BLaER1 treated with 17β-estradiol and CSF1 and Interleukin-3, amounts not matched to agents 10 nM and 100 nM (cell line): ENCODE data around the gene CDC7.
A peak's percentile ranks its signal among the peaks of the same experiment; 100 is the strongest.
"Not testable (repeated sequence)": the region's sequence is repeated elsewhere in the genome, so short reads cannot be mapped to it uniquely, and the experiment has no call there.

Experiments used
- H3K27ac ChIP-seq, 11 experiments: shearing (Covaris generic); formaldehyde crosslinking; 2 replicates each; pipeline ENCODE4 v1.8.1; 2022
- H3K27me3 ChIP-seq, 11 experiments: shearing (Covaris generic); formaldehyde crosslinking; 2 replicates each; pipeline ENCODE4 v1.8.1; 2022
- H3K36me3 ChIP-seq, 11 experiments: shearing (Covaris generic); formaldehyde crosslinking; 2 replicates each; pipeline ENCODE4 v1.8.1; 2022
- H3K4me1 ChIP-seq, 10 experiments: shearing (Covaris generic); formaldehyde crosslinking; 2 replicates each; pipeline ENCODE4 v1.8.1; 2022
- H3K4me2 ChIP-seq, 11 experiments: shearing (Covaris generic); formaldehyde crosslinking; 2 replicates each; pipeline ENCODE4 v1.8.1; 2022
- H3K4me3 ChIP-seq, 10 experiments: shearing (Covaris generic); formaldehyde crosslinking; 2 replicates each; pipeline ENCODE4 v1.8.1; 2022
- H3K9ac ChIP-seq, 11 experiments: shearing (Covaris generic); formaldehyde crosslinking; 2 replicates each; pipeline ENCODE4 v1.8.1; 2022
- H3K9me3 ChIP-seq, 11 experiments: shearing (Covaris generic); formaldehyde crosslinking; replicated peaks in 1 of 11; 2 replicates each; pipeline ENCODE4 v1.8.1; 2022
- H4K20me1 ChIP-seq, 11 experiments: shearing (Covaris generic); formaldehyde crosslinking; 2 replicates each; pipeline ENCODE4 v1.8.1; 2022
- Cebpa-rat ChIP-seq, 11 experiments: shearing (Covaris generic); IDR thresholded peaks; 2 replicates each; pipeline ENCODE4 v1.8.1; 2022

CDC7 gene

GRCh38 chr1:91500756-91501522, at the start of gene CDC7:
Gene CDC7, plus strand, starts transcription at chr1:91500851. Its CDS starts 866 bp downstream, at chr1:91501717.
- Histone ChIP-seq H4K20me1 (peaks cover 0 to 5% (median 0%) of the 10 kb centered on the region in 11 experiments; a peak in 2 of 22 replicates), H3K4me3 (peak within 1 kb of the TSS; percentile 67 to 86 (median 76)), H3K27ac (peak within 1 kb of the TSS; percentile 48 to 97 (median 92); a peak in 21 of 22 replicates), H3K27me3 (no peaks in the 10 kb centered on the region), H3K9ac (peak within 1 kb of the TSS; percentile 71 to 97 (median 91)), H3K4me2 (peak within 1 kb of the TSS; percentile 77 to 89 (median 82)), H3K4me1 (peaks cover 34 to 52% (median 47%) of the 10 kb centered on the region in 10 experiments), H3K36me3 (peaks cover 0 to 18% (median 2%) of the 10 kb centered on the region in 11 experiments; a peak in 6 of 22 replicates), H3K9me3 (no peaks in the 10 kb centered on the region)
- TF ChIP-seq Cebpa-rat (IDR thresholded peaks at IDR 0.05): peak in 10 of 11 experiments; percentile 42 to 98 (median 92); a peak in 17 of 22 replicates

GRCh38 chr1:91454136-91454535, 46.5 kb upstream of the CDC7 start:
- Histone ChIP-seq H3K9me3 (no peaks in the 10 kb centered on the region), H3K4me1 (no peaks in the 10 kb centered on the region), H4K20me1 (no peaks in the 10 kb centered on the region), H3K27me3 (no peaks in the 10 kb centered on the region), H3K27ac (no peak overlapping the region), H3K9ac (no peak overlapping the region), H3K4me3 (no peak overlapping the region), H3K4me2 (no peak overlapping the region), H3K36me3 (no peaks in the 10 kb centered on the region)
- no peak for TF ChIP-seq Cebpa-rat (IDR thresholded peaks at IDR 0.05)

GRCh38 chr1:91455334-91455733, 45.3 kb upstream of the CDC7 start:
- TF ChIP-seq Cebpa-rat (IDR thresholded peaks at IDR 0.05): no peak
- Histone ChIP-seq H3K4me3 (no peak overlapping the region), H3K9me3 (no peaks in the 10 kb centered on the region), H3K4me1 (no peaks in the 10 kb centered on the region), H3K36me3 (no peaks in the 10 kb centered on the region), H3K27ac (no peak overlapping the region), H3K9ac (no peak overlapping the region), H3K27me3 (no peaks in the 10 kb centered on the region), H3K4me2 (no peak overlapping the region), H4K20me1 (no peaks in the 10 kb centered on the region)

DNA sequence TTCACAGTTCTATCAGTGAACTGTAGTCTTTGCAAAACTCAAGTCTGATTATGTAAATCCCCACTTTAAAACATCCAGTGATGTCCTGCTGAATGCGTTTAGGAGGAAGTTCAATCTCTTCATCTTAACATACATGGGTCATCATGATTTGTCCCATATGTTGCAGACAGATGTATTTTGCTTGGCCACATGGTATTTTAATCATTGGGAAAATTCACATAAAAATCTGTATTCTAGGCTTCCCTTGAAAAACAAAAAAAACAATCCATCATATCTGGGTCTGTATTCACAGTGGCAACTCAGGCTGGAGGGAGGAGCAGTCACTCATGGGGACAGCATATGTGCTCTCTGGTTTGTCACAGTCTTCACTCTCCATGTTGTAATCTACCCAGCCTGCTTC, 44.8 kb upstream of the CDC7 start:
- Histone ChIP-seq H3K4me1 (no peaks in the 10 kb centered on the region), H3K4me2 (no peak overlapping the region), H3K27ac (no peak overlapping the region), H3K9me3 (peaks cover 0 to 4% (median 0%) of the 10 kb centered on the region in 11 experiments; a peak in 5 of 22 replicates), H3K4me3 (no peak overlapping the region), H3K9ac (no peak overlapping the region), H4K20me1 (no peaks in the 10 kb centered on the region), H3K36me3 (no peaks in the 10 kb centered on the region), H3K27me3 (no peaks in the 10 kb centered on the region)
- TF ChIP-seq Cebpa-rat (IDR thresholded peaks at IDR 0.05): no peak

- not testable (repeated sequence) for H3K9ac ChIP-seq, H3K27me3 ChIP-seq, H3K4me1 ChIP-seq, H4K20me1 ChIP-seq, H3K36me3 ChIP-seq, H3K27ac ChIP-seq, H3K4me3 ChIP-seq, H3K4me2 ChIP-seq
- H3K9me3 ChIP-seq: peaks cover 46 to 74% (median 65%) of the 10 kb centered on the region in 11 experiments
Measured at GRCh38 chr1:91465350-91465749, 35.3 kb upstream of the CDC7 start.

DNA sequence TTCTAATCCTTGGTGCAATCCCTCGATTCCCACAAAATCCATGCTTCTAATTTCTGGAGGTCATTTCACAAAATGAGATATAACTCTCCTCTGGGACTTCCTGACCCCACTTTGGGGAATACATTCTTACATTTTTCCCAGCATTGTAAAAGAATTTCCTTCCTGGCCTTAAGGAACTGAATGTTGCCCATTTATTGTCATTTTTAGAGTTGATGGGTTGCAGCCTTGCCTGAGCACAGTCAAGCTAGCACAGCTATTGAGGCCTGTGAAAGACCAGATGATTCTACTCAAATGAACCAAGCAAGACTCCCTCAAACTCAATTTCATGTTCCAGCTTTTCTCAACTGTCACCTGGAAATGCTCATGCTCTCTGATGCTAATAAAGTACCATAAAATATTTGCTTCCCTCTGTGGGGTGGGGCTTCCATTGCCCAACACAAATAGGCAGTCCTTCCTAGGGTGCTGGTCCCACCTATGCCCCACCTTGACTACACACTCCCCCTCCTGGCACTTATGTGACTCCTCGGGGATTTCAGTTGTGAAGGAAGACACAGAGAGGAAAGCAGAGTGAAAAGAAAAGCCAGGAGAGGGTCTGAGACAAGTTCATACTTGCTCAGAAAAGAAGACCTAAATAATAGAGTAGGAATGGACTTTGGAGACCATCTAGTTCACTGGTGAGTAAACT, 24.0 kb upstream of the CDC7 start:
- no peak overlapping the region for H3K4me3 ChIP-seq
- TF ChIP-seq Cebpa-rat (IDR thresholded peaks at IDR 0.05): no peak

GRCh38 chr1:91487469-91487868, 13.2 kb upstream of the CDC7 start:
- H3K27ac ChIP-seq: no peak overlapping the region
- TF ChIP-seq Cebpa-rat (IDR thresholded peaks at IDR 0.05): no peak

More for the DNA sequence above, 24.0 kb upstream of the CDC7 start:
- no peak overlapping the region for H3K9ac ChIP-seq
- no peak overlapping the region for H3K27ac ChIP-seq
- no peaks in the 10 kb centered on the region for H4K20me1 ChIP-seq
- no peaks in the 10 kb centered on the region for H3K27me3 ChIP-seq
- no peaks in the 10 kb centered on the region for H3K36me3 ChIP-seq
- no peaks in the 10 kb centered on the region for H3K4me1 ChIP-seq
- H3K9me3 ChIP-seq: no peaks in the 10 kb centered on the region
- no peak overlapping the region for H3K4me2 ChIP-seq

DNA sequence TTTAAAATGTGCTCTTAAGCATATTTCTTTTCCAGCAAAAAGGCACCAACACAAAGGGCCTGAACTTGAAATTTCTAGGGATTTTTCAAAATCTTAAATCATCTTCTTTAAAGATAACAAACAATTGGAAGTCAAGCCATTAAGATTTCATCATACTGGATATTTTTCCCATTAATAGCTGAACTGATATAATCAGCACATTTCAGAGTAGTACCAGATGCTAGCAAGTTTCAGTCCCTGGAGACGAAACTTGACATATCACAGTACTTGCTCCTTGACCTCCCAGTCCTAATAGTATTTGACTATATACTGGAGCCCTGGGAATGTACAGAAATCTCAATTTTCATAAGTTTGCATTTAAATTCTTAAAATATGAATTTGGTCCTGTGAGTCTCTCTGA, 10.2 kb upstream of the CDC7 start:
- Histone ChIP-seq H3K9ac (no peak overlapping the region), H3K4me1 (peaks cover 0 to 8% (median 3%) of the 10 kb centered on the region in 10 experiments; a peak in 3 of 20 replicates), H4K20me1 (no peaks in the 10 kb centered on the region), H3K4me2 (no peak overlapping the region), H3K36me3 (no peaks in the 10 kb centered on the region), H3K4me3 (no peak overlapping the region), H3K27me3 (no peaks in the 10 kb centered on the region), H3K27ac (no peak overlapping the region), H3K9me3 (peaks cover 0 to 6% (median 0%) of the 10 kb centered on the region in 11 experiments; a peak in 5 of 22 replicates)
- no peak for TF ChIP-seq Cebpa-rat (IDR thresholded peaks at IDR 0.05)

More at GRCh38 chr1:91487469-91487868, 13.2 kb upstream of the CDC7 start:
- H3K9ac ChIP-seq: no peak overlapping the region
- H3K4me2 ChIP-seq: peak overlapping the region in 6 of 11 experiments; percentile 1 to 11 (median 8); a peak in 4 of 22 replicates
- H3K27me3 ChIP-seq: no peaks in the 10 kb centered on the region
- H3K9me3 ChIP-seq: peaks cover 13 to 28% (median 20%) of the 10 kb centered on the region in 11 experiments
- H3K4me3 ChIP-seq: no peak overlapping the region
- H4K20me1 ChIP-seq: no peaks in the 10 kb centered on the region
- H3K36me3 ChIP-seq: no peaks in the 10 kb centered on the region
- H3K4me1 ChIP-seq: peaks cover 0 to 8% (median 3%) of the 10 kb centered on the region in 10 experiments; a peak in 3 of 20 replicates

GRCh38 chr1:91498035-91498434, 2.6 kb upstream of the CDC7 start:
- Histone ChIP-seq H3K27me3 (no peaks in the 10 kb centered on the region), H3K4me1 (peaks cover 20 to 27% (median 24%) of the 10 kb centered on the region in 10 experiments), H3K9me3 (no peaks in the 10 kb centered on the region), H3K36me3 (no peaks in the 10 kb centered on the region), H4K20me1 (no peaks in the 10 kb centered on the region), H3K27ac (no peak overlapping the region), H3K4me3 (no peak overlapping the region), H3K9ac (no peak overlapping the region), H3K4me2 (no peak overlapping the region)
- no peak for TF ChIP-seq Cebpa-rat (IDR thresholded peaks at IDR 0.05)
